Left renal cortex interstitium (tissue), 4 donors: ENCODE data around the gene OLFML1. TPM values are rescaled to one million over a fixed set of nuclear protein-coding genes. Genes with fewer than 3 reads are reported as not detected.

Experiments
- DNase-seq, 4 donors: peaks; one replicate each; pipeline ENCODE4 v3.0.0-alpha.2; 2013; ENCODE audit warnings: low read depth in 4 of 4, low spot score in 2 of 4, missing footprints in 1 of 4
- polyA plus RNA-seq, 4 donors: library from polyadenylated mRNA; unstranded; fragments of 120-200 nt; gene quantifications; one replicate each; pipeline ENCODE4 v1.2.1, GENCODE V29; 2013; ENCODE audit not compliant: insufficient read length in 4 of 4

OLFML1 gene
- polyA plus RNA-seq, 4 donors: 26.9 to 45.7 (median 38.3) TPM

GRCh38 chr11:7530013-7530640 lies 44.8 kb downstream of the OLFML1 start:
- DNase-seq: no peak

- no peak for DNase-seq
Measured at GRCh38 chr11:7531011-7531410, 45.7 kb downstream of the OLFML1 start.

DNA sequence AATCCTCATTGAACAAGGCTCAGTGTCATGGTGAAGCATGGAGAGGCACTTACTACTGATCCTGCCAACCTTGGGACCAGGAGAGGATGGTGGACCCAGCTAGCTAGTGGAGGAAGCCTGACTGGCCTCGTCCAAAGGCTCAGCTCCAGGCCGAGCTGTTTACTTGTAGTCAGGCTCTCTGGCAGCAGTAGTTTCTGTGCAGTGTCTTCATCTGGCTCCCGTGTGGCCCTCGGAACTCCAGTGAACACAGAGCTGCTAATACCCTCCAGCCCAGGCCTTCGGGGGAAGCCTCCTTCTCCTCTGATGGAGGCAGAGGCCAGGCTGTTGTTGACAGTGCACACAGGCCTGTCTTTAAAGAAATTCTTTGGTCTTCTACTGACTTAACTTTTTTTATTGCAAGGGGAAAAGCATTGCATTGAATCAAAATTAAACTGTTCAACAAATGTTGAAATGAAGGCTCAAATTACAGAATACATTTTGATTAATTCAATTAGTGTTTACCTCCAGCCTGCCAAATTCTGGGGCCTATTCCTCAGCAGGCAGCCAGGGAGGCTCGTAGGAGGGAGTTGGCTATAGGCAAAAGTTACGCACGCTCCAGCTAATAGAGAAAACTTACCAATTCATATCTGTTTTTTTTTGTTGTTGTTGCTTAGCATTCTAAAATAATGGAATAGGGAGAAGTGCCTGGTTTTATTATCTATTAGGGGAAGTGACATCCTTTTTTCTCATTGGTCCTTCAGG lies 47.3 kb downstream of the OLFML1 start:
- no peak for DNase-seq

DNA sequence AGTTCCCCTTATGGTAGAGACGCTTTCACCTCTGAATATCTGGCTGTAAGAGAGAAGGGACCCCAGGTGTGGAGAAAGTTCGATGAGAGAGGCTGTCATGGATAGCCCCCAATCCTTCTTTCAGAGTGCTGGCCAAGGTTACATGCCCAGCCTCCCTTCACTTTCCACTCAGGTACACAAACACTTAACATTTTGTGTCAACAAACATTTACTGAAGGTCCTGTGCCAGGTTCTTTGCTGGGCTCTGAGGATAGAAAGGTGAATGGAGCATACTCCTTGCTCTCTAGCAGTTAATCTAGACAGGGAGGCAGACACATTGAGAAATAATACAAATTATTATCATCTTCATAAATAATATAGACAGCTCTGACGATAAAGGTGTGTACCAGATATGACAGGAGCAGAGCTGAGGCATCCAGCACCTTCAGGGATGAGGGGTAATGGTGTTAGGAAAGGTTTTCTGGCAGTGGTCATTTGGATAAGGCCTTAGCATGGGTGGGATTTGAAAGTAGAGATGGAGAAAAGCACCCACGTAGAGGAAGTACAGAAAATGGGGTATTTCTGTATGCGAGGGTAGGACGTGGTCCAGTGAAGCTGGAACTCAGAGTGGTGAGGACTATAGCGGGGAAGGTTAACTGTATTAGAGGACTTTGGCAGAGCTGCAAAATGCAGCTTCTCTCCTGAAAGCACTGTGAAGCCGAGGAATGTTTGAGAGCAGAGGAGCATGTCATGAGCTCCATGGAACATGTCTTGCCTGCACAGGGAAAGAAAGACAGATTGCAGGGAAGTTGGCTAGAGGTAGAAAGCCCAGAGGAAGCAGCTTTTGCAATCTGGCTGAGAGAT lies 48.1 kb downstream of the OLFML1 start:
- no peak for DNase-seq

- no peak for DNase-seq
Measured at GRCh38 chr11:7534042-7534378, 48.7 kb downstream of the OLFML1 start.

DNA sequence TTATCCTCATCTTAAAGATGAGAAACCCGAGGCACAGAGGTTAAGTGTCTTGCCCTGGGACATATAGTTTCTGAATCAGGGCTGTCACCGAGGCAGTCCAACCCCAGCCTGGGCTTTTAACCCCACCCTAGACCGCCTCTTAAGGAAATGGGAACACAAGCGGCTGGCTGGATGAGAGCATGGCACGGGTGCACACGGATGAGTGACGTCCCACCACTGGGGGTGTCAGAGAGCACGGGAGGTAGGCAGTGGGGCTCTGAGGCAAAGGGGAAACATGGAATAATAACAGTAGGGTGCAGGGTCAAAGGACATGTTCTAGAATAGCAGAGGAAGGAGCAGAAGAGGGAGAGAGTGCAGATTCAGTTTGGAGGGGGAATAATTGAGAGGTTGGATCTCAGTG lies 50.8 kb downstream of the OLFML1 start:
- no peak for DNase-seq

- no peak for DNase-seq
Measured at GRCh38 chr11:7537265-7537664, 52.0 kb downstream of the OLFML1 start.

GRCh38 chr11:7538031-7538430 lies 52.7 kb downstream of the OLFML1 start:
- DNase-seq: no peak

DNA sequence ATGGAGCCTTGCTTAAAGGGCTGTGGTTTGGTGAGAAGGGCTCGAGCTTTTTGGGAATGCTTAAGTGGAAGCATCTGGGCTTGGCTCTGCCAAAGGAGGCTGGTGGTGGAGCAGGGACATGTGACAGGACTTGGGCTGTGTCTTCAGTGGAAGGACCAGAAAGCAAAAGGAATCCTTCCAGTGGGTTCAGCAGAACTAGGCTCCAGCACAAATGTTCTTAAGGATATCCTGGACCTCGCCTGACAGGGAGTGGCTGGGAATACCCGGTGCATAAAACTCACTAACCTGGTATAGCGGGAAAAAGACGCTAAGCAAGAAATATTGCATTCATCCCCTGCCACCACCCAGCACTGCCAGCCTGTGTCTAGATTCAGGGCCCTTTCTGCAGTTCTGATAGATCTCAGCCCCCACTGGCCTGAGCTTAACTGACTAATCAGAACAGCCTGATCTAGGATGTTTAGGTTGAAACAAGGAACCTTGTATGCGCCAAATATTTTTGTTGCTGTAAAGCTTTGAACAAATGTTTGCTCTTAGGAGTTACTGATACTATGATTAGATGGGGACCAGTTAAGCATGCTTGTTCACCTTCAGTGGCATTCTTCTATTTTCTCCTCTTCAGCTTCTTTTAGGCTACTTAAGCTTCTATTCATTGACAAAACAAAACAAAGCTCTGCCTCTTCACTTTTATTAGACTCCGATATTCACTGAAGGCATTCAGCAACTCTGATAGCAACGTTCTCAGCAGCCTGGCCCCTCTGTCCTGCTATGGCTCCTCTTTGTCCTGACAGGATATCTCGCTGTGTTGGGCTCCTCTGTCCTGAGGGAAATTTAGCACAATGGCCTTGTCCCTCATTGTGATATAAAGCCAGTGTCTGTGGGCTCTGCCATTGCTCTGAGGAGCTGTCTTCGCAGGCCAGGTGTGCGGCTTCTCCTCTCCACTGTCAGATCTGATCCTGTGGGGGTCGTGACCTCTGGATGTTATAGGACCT lies 53.5 kb downstream of the OLFML1 start:
- no peak for DNase-seq

DNA sequence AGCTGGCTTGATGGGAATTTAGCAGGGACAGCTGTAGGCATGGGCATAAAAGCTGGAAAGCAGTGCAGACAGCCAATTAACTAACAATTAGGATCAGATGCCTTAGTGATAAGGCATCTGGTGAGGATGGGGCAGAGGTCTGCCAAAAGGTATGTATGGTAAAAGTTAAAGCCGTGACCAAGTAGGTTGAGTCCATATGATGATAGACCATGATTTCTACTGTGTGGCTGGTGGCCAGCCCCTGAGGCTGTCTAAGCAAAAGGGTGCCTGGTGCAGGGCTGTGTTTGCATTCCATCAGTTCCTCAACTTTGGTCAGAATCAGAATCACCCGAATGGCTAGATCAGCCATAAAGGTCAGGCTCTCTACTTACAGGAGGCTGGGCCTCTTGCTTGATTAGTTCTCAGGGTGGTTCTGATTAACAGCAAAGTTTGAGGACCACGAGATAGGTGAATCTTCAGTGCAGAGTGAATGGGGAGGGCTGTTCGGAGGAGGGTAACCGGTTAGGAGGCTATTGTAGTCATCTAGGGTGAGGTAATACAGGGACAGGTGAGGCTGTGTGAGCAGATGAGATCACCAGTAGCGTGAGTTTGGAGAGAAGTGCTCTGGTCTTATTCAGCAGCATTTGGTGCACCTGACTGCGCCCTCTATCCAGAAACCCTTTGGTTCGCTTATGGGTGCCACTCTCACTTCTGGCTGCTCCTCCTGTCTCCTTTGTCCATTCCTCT lies 55.7 kb downstream of the OLFML1 start:
- no peak for DNase-seq

DNA sequence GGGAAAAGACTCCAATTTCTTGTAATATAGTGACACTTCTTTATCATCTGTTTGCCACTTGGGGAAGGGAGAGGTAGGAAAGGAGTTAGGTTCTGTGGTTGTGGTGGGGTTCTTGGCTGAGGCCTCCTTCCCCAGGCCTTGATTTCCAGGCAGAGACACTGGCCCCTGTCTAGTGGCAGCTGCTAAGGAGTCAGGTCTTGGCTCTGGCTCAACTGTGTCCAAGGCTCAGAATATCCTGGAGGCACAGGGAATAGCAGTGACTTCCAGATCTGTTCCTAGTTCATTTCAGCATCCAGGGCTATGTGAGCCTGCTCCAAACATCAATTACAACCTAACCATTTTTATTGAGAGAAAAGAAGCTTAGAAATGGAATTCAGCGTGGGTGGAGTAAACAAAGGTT lies 58.0 kb downstream of the OLFML1 start:
- DNase-seq: no peak

DNA sequence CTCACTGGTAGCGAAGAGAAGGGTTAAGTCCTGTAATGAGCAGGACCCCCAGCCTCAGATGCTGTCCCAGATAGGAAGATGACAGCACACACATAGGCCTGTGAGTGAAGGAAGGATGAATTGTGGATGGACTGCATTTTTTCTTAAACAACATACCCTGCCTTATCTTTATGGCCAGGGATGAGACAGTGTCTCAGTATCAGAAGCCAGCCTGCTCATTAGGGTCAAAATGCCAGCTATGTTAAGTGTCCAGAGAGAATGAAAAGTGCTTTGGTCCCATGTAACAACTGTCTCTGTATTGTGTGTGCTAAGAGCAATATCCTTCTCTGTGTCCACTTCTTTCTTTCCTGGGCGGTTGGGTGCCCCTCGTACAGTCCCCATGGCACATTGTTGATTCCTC lies 58.7 kb downstream of the OLFML1 start:
- no peak for DNase-seq

- no peak for DNase-seq
Measured at GRCh38 chr11:7545611-7546010, 60.3 kb downstream of the OLFML1 start.

- DNase-seq: no peak
Measured at GRCh38 chr11:7546324-7546791, 61.1 kb downstream of the OLFML1 start.

- no peak for DNase-seq
Measured at GRCh38 chr11:7547687-7548086, 62.4 kb downstream of the OLFML1 start.

- no peak for DNase-seq
Measured at GRCh38 chr11:7548659-7549274, 63.5 kb downstream of the OLFML1 start.

- no peak for DNase-seq
Measured at GRCh38 chr11:7549681-7550080, 64.4 kb downstream of the OLFML1 start.

DNA sequence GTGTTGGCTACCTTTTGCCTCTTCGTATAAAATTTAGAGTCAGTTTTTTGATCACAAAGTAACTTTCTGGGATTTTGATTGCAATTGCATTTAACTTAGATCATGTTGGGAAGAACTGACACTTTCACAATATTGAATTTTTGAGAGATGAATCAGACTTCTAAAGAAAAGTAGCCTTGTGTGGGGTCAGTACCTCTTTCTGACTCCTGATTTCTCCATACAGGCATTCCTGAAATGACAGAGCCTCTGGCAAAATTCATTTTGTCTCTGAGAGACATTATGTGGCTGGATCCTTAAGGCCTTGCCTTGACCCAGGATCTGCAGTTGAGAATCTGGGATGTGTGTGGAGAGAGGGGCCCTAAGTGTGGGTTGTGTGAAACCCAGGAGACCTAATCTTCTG lies 66.3 kb downstream of the OLFML1 start:
- DNase-seq: no peak

GRCh38 chr11:7552666-7553065 lies 67.4 kb downstream of the OLFML1 start:
- DNase-seq: no peak
